IPS-18c (cell line): ENCODE measurements around the gene EDEM2.
"Not testable (repeated sequence)": the region's sequence is repeated elsewhere in the genome, so short reads cannot be mapped to it uniquely, and the experiment has no call there.

Experiments
- H3K4me3 ChIP-seq: 2 replicates; pipeline ENCODE4 v1.7.0; 2013; ENCODE audit warnings: low read depth, mild to moderate bottlenecking, low read length, moderate library complexity; ENCODE audit not compliant: insufficient read depth
- H3K9me3 ChIP-seq: one replicate; pipeline ENCODE4 v1.6.1; 2013; ENCODE audit warnings: mild to moderate bottlenecking, low read length, moderate library complexity; ENCODE audit not compliant: control insufficient read depth, insufficient read depth

Gene EDEM2

GRCh38 chr20:35145141-35145564 is 2.0 kb downstream of the EDEM2 start:
- H3K4me3 ChIP-seq = no peak overlapping the region
- no peaks in the 10 kb centered on the region for H3K9me3 ChIP-seq

- Histone ChIP-seq H3K4me3 (no peak overlapping the region), H3K9me3 (no peaks in the 10 kb centered on the region)
Observed at GRCh38 chr20:35144694-35145093, 2.4 kb downstream of the EDEM2 start.

GRCh38 chr20:35135867-35136586 is 11.1 kb downstream of the EDEM2 start:
- Histone ChIP-seq H3K9me3 (no peaks in the 10 kb centered on the region), H3K4me3 (no peak overlapping the region)

- Histone ChIP-seq H3K4me3 (no peak overlapping the region), H3K9me3 (no peaks in the 10 kb centered on the region)
Observed at GRCh38 chr20:35134880-35135279, 12.3 kb downstream of the EDEM2 start.

- Histone ChIP-seq H3K4me3 (no peak overlapping the region), H3K9me3 (no peaks in the 10 kb centered on the region)
Observed at GRCh38 chr20:35134472-35134871, 12.7 kb downstream of the EDEM2 start.

GRCh38 chr20:35133735-35134134 is 13.4 kb downstream of the EDEM2 start:
- no peak overlapping the region for H3K4me3 ChIP-seq
- H3K9me3 ChIP-seq = no peaks in the 10 kb centered on the region

GRCh38 chr20:35133031-35133430 is 14.1 kb downstream of the EDEM2 start:
- no peak overlapping the region for H3K4me3 ChIP-seq
- H3K9me3 ChIP-seq = no peaks in the 10 kb centered on the region

GRCh38 chr20:35131934-35132333 is 15.2 kb downstream of the EDEM2 start:
- Histone ChIP-seq H3K4me3 (no peak overlapping the region), H3K9me3 (no peaks in the 10 kb centered on the region)

- H3K9me3 ChIP-seq = no peaks in the 10 kb centered on the region
- no peak overlapping the region for H3K4me3 ChIP-seq
Observed at GRCh38 chr20:35129647-35130069, 17.5 kb downstream of the EDEM2 start.

- H3K9me3 ChIP-seq = no peaks in the 10 kb centered on the region
- H3K4me3 ChIP-seq = no peak overlapping the region
Observed at GRCh38 chr20:35125753-35126152, 21.4 kb downstream of the EDEM2 start.

GRCh38 chr20:35122756-35123405 is 24.3 kb downstream of the EDEM2 start:
- no peak overlapping the region for H3K4me3 ChIP-seq
- H3K9me3 ChIP-seq = no peaks in the 10 kb centered on the region

GRCh38 chr20:35121186-35121585 is 25.9 kb downstream of the EDEM2 start:
- Histone ChIP-seq H3K4me3 (no peak overlapping the region), H3K9me3 (no peaks in the 10 kb centered on the region)

- Histone ChIP-seq H3K9me3 (no peaks in the 10 kb centered on the region), H3K4me3 (no peak overlapping the region)
Observed at GRCh38 chr20:35120012-35120701, 27.0 kb downstream of the EDEM2 start.

GRCh38 chr20:35117629-35118028 is 29.5 kb downstream of the EDEM2 start:
- H3K4me3 ChIP-seq = no peak overlapping the region
- no peaks in the 10 kb centered on the region for H3K9me3 ChIP-seq

GRCh38 chr20:35117196-35117595 is 29.9 kb downstream of the EDEM2 start:
- H3K4me3 ChIP-seq = no peak overlapping the region
- no peaks in the 10 kb centered on the region for H3K9me3 ChIP-seq

- no peaks in the 10 kb centered on the region for H3K9me3 ChIP-seq
- no peak overlapping the region for H3K4me3 ChIP-seq
Observed at GRCh38 chr20:35116258-35116657, 30.9 kb downstream of the EDEM2 start.

- Histone ChIP-seq H3K4me3 (no peak overlapping the region), H3K9me3 (no peaks in the 10 kb centered on the region)
Observed at GRCh38 chr20:35115606-35116005, 31.5 kb downstream of the EDEM2 start.

GRCh38 chr20:35112276-35112675 is 34.9 kb downstream of the EDEM2 start:
- H3K9me3 ChIP-seq, H3K4me3 ChIP-seq: not testable (repeated sequence)
